ENCODE results near the gene NME3. TPM values are rescaled to one million over a fixed set of nuclear protein-coding genes. Genes with fewer than 3 reads are reported as not detected.

The NME3 gene
- total RNA-seq, 1 experiment from 2014 or later = 66.9 TPM

- peaks cover 7% of the 10 kb centered on the region; the same call in 1 of the 2 replicates for H3K4me1 ChIP-seq (ENCODE audit: insufficient read depth, low read length)
- TF ChIP-seq EZH2phosphoT487 (IDR thresholded peaks at IDR 0.05; ENCODE audit: borderline replicate concordance, low read length) = no peak
- TF ChIP-seq EZH2 (IDR thresholded peaks at IDR 0.05; ENCODE audit: low read length, unreplicated experiment) = no peak
- TF ChIP-seq, protein P1, sequence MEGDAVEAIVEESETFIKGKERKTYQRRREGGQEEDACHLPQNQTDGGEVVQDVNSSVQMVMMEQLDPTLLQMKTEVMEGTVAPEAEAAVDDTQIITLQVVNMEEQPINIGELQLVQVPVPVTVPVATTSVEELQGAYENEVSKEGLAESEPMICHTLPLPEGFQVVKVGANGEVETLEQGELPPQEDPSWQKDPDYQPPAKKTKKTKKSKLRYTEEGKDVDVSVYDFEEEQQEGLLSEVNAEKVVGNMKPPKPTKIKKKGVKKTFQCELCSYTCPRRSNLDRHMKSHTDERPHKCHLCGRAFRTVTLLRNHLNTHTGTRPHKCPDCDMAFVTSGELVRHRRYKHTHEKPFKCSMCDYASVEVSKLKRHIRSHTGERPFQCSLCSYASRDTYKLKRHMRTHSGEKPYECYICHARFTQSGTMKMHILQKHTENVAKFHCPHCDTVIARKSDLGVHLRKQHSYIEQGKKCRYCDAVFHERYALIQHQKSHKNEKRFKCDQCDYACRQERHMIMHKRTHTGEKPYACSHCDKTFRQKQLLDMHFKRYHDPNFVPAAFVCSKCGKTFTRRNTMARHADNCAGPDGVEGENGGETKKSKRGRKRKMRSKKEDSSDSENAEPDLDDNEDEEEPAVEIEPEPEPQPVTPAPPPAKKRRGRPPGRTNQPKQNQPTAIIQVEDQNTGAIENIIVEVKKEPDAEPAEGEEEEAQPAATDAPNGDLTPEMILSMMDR (conservative IDR thresholded peaks at IDR 0.05; ENCODE audit: low read depth, low read length) = no peak
- H3K9ac ChIP-seq (ENCODE audit: low read length) = no peak overlapping the region
- H3K4me2 ChIP-seq (ENCODE audit: low read length) = no peak overlapping the region
- H4K20me1 ChIP-seq (ENCODE audit: low read length) = no peaks in the 10 kb centered on the region
- ChIA-PET POLR2A (ENCODE audit: unreplicated experiment) (no interaction called here), CTCF (no interaction called here)
- no peaks in the 10 kb centered on the region for H3K36me3 ChIP-seq (ENCODE audit: low read depth, low read length)
- DNase-seq = no peak
- peaks cover 48% of the 10 kb centered on the region for H3K79me2 ChIP-seq (ENCODE audit: low read length)
- H3K27me3 ChIP-seq (ENCODE audit: low read length) = no peaks in the 10 kb centered on the region
- no TSS peak for BruUV-seq (replicated peaks)
- H2AFZ ChIP-seq (ENCODE audit: low read length) = no peak overlapping the region
- H3K9me3 ChIP-seq (ENCODE audit: low read length) = no peaks in the 10 kb centered on the region
- no peak for ATAC-seq
- H3K9me2 ChIP-seq (replicated peaks; ENCODE audit: low read length) = no peaks in the 10 kb centered on the region
- H3F3A ChIP-seq (ENCODE audit: low read length, unreplicated experiment) = no peaks in the 10 kb centered on the region
- no peak overlapping the region for H3K27ac ChIP-seq (ENCODE audit: low read length)
- intact Hi-C loops (cut with micrococcal nuclease) = no loop called here
- H3K4me3 ChIP-seq (ENCODE audit: low read length) = no peak overlapping the region
Observed at GRCh38 chr16:1785846-1786170, 14.5 kb upstream of the NME3 start.

GRCh38 chr16:1784977-1785845 is 13.9 kb upstream of the NME3 start:
- no peaks in the 10 kb centered on the region for H3K9me2 ChIP-seq (replicated peaks; ENCODE audit: low read length)
- H3K9ac ChIP-seq (ENCODE audit: low read length) = no peak overlapping the region
- H3K36me3 ChIP-seq (ENCODE audit: low read depth, low read length) = no peaks in the 10 kb centered on the region
- no peak overlapping the region for H3K4me2 ChIP-seq (ENCODE audit: low read length)
- BruUV-seq (replicated peaks) = no TSS peak
- H3K79me2 ChIP-seq (ENCODE audit: low read length) = peaks cover 49% of the 10 kb centered on the region
- CTCF ChIA-PET = interaction anchor here (0.7 kb wide), 1 partner anchor 429 kb away, joined by 3 read pairs; the partner anchor contains the start of gene PGP
- intact Hi-C loops (cut with micrococcal nuclease) = no loop called here
- H3K27ac ChIP-seq (ENCODE audit: low read length) = no peak overlapping the region
- POLR2A ChIA-PET (ENCODE audit: unreplicated experiment) = no interaction called here
- TF ChIP-seq EZH2phosphoT487 (IDR thresholded peaks at IDR 0.05; ENCODE audit: borderline replicate concordance, low read length) (no peak), EZH2 (IDR thresholded peaks at IDR 0.05; ENCODE audit: low read length, unreplicated experiment) (no peak)
- TF ChIP-seq, protein P1 (conservative IDR thresholded peaks at IDR 0.05; ENCODE audit: low read depth, low read length) = no peak
- DNase-seq (no peak), ATAC-seq (no peak)
- peaks cover 11% of the 10 kb centered on the region; the same call in 1 of the 2 replicates for H3K4me1 ChIP-seq (ENCODE audit: insufficient read depth, low read length)
- no peaks in the 10 kb centered on the region for H3F3A ChIP-seq (ENCODE audit: low read length, unreplicated experiment)
- no peak overlapping the region for H3K4me3 ChIP-seq (ENCODE audit: low read length)
- H3K27me3 ChIP-seq (ENCODE audit: low read length) = no peaks in the 10 kb centered on the region
- H4K20me1 ChIP-seq (ENCODE audit: low read length) = no peaks in the 10 kb centered on the region
- H3K9me3 ChIP-seq (ENCODE audit: low read length) = no peaks in the 10 kb centered on the region
- H2AFZ ChIP-seq (ENCODE audit: low read length) = no peak overlapping the region
